ENCODE data around the gene MYLK3.

DNA sequence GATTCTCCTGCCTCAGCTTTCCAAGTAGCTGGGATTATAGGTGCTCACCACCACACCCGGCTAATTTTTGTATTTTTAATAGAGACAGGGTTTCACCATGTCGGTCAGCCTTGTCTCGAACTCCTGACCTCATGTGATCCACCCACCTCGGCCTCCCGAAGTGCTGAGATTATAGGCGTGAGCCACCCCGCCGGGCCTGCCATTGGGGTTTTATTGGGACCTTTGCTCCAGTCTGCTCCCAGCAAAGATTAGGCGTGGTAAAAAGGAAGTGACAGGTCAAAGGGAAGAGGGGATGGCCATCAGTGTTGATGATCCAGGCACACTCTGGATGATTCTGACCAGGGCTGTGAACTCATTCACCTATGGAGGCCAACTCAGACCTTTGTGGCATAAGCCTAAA, 20.5 kb downstream of the MYLK3 start:
- TF ChIP-seq POLR2A (IDR thresholded peaks at IDR 0.05), result no peak
- TF ChIP-seq, protein P1, sequence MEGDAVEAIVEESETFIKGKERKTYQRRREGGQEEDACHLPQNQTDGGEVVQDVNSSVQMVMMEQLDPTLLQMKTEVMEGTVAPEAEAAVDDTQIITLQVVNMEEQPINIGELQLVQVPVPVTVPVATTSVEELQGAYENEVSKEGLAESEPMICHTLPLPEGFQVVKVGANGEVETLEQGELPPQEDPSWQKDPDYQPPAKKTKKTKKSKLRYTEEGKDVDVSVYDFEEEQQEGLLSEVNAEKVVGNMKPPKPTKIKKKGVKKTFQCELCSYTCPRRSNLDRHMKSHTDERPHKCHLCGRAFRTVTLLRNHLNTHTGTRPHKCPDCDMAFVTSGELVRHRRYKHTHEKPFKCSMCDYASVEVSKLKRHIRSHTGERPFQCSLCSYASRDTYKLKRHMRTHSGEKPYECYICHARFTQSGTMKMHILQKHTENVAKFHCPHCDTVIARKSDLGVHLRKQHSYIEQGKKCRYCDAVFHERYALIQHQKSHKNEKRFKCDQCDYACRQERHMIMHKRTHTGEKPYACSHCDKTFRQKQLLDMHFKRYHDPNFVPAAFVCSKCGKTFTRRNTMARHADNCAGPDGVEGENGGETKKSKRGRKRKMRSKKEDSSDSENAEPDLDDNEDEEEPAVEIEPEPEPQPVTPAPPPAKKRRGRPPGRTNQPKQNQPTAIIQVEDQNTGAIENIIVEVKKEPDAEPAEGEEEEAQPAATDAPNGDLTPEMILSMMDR (IDR thresholded peaks at IDR 0.05), result no peak
- TF ChIP-seq POLR2AphosphoS5 (IDR thresholded peaks at IDR 0.05; ENCODE audit: insufficient read depth in 1 of 2, low read depth in 1 of 2), result no peak

Measured in vagina (tissue), 2 donors.